ENCODE results near the gene USP47. TPM values are rescaled to one million over a fixed set of nuclear protein-coding genes. Genes with fewer than 3 reads are reported as not detected.

Gene USP47
- total RNA-seq, 1 donor from 2014 or later, result 46.1 TPM

- TF ChIP-seq CTCF (IDR thresholded peaks at IDR 0.05), result no peak
- H3K4me3 Mint-ChIP-seq (ENCODE audit: unreplicated experiment), result no peak overlapping the region
- peaks cover 100% of the 10 kb centered on the region for H3K4me1 Mint-ChIP-seq (ENCODE audit: unreplicated experiment)
- DNase-seq (ENCODE audit: extremely low spot score, unreplicated experiment), result peak; percentile 68
- H3K27ac Mint-ChIP-seq (ENCODE audit: unreplicated experiment), result peak overlapping the region; percentile 98
- H3K9me3 Mint-ChIP-seq (ENCODE audit: unreplicated experiment), result no peaks in the 10 kb centered on the region
- H3K27me3 Mint-ChIP-seq (ENCODE audit: unreplicated experiment), result no peaks in the 10 kb centered on the region
- H3K36me3 Mint-ChIP-seq (ENCODE audit: unreplicated experiment), result peaks cover 11% of the 10 kb centered on the region
These were observed 132.1 kb downstream of the USP47 start for GRCh38 chr11:11973866-11974265.

GRCh38 chr11:11975201-11976092, 133.7 kb downstream of the USP47 start:
- Mint-ChIP-seq H3K36me3 (ENCODE audit: unreplicated experiment) (peaks cover 3% of the 10 kb centered on the region), H3K4me3 (ENCODE audit: unreplicated experiment) (no peak overlapping the region), H3K9me3 (ENCODE audit: unreplicated experiment) (no peaks in the 10 kb centered on the region), H3K27me3 (ENCODE audit: unreplicated experiment) (no peaks in the 10 kb centered on the region), H3K4me1 (ENCODE audit: unreplicated experiment) (peaks cover 100% of the 10 kb centered on the region), H3K27ac (ENCODE audit: unreplicated experiment) (peak overlapping the region; percentile 98)
- TF ChIP-seq CTCF (IDR thresholded peaks at IDR 0.05), result no peak
- DNase-seq (ENCODE audit: extremely low spot score, unreplicated experiment), result peak; percentile 73

GRCh38 chr11:11976481-11977127, 134.8 kb downstream of the USP47 start:
- peaks cover 5% of the 10 kb centered on the region for H3K36me3 Mint-ChIP-seq (ENCODE audit: unreplicated experiment)
- H3K9me3 Mint-ChIP-seq (ENCODE audit: unreplicated experiment), result no peaks in the 10 kb centered on the region
- H3K4me1 Mint-ChIP-seq (ENCODE audit: unreplicated experiment), result peaks cover 97% of the 10 kb centered on the region
- no peak overlapping the region for H3K4me3 Mint-ChIP-seq (ENCODE audit: unreplicated experiment)
- no peaks in the 10 kb centered on the region for H3K27me3 Mint-ChIP-seq (ENCODE audit: unreplicated experiment)
- no peak for TF ChIP-seq CTCF (IDR thresholded peaks at IDR 0.05)
- peak overlapping the region; percentile 98 for H3K27ac Mint-ChIP-seq (ENCODE audit: unreplicated experiment)
- DNase-seq (ENCODE audit: extremely low spot score, unreplicated experiment), result peak; percentile 84

- peak; percentile 90 for DNase-seq (ENCODE audit: extremely low spot score, unreplicated experiment)
- Mint-ChIP-seq H3K27me3 (ENCODE audit: unreplicated experiment) (no peaks in the 10 kb centered on the region), H3K4me3 (ENCODE audit: unreplicated experiment) (no peak overlapping the region), H3K27ac (ENCODE audit: unreplicated experiment) (peak overlapping the region; percentile 98), H3K4me1 (ENCODE audit: unreplicated experiment) (peaks cover 97% of the 10 kb centered on the region), H3K36me3 (ENCODE audit: unreplicated experiment) (peaks cover 9% of the 10 kb centered on the region), H3K9me3 (ENCODE audit: unreplicated experiment) (no peaks in the 10 kb centered on the region)
- no peak for TF ChIP-seq CTCF (IDR thresholded peaks at IDR 0.05)
These were observed 135.6 kb downstream of the USP47 start for GRCh38 chr11:11977206-11977938.
